Measurements from ENCODE around the gene BAZ1B.
A peak's percentile ranks its signal among the peaks of the same experiment; 100 is the strongest.
"Not testable (repeated sequence)": the region's sequence is repeated elsewhere in the genome, so short reads cannot be mapped to it uniquely, and the experiment has no call there.

The BAZ1B gene

DNA sequence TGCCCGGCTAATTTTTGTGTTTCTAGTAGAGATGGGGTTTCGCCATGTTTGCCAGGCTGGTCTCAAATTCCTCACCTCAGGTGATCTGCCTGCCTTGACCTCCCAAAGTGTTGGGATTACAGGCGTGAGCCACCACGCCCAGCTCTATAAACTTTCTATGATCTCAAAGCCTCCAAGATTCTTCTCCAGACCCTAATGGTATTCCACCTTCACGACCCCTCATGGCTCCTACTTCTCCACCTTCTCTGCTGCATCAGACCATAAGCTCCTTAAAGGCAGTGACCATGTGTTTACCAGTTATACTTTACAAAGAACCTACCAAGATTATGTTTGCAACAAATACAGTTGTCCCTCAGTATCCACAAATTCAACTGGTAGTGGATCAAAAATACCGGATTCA is 10.1 kb upstream of the BAZ1B start:
- H3K27ac ChIP-seq (ENCODE audit: low read depth, low read length) = no peak overlapping the region
- no peaks in the 10 kb centered on the region for H3K9me2 ChIP-seq (replicated peaks; ENCODE audit: insufficient read depth, low read length)
- no peak overlapping the region for H3K4me2 ChIP-seq (ENCODE audit: low read depth, low read length, poor library complexity, severe bottlenecking)
- H3K4me3 ChIP-seq (ENCODE audit: insufficient read depth, low read length, poor library complexity, severe bottlenecking) = no peak overlapping the region
- H3K36me3 ChIP-seq (ENCODE audit: low read length) = no peaks in the 10 kb centered on the region
- no peak for TF ChIP-seq EZH2phosphoT487 (conservative IDR thresholded peaks at IDR 0.05; ENCODE audit: low read length)
- no peaks in the 10 kb centered on the region for H4K20me1 ChIP-seq (ENCODE audit: low read depth, low read length)
- H3F3A ChIP-seq (ENCODE audit: insufficient read depth) = peaks cover 7% of the 10 kb centered on the region
- H2AFZ ChIP-seq (ENCODE audit: low read depth, low read length, severe bottlenecking) = no peak overlapping the region
- no peaks in the 10 kb centered on the region for H3K79me2 ChIP-seq (ENCODE audit: insufficient read depth, low read length)
- no peaks in the 10 kb centered on the region for H3K27me3 ChIP-seq (ENCODE audit: low read length)
- H3K9me3 ChIP-seq (ENCODE audit: insufficient read depth, low read length) = no peaks in the 10 kb centered on the region
- no peak overlapping the region for H3K9ac ChIP-seq (ENCODE audit: low read length)

DNA sequence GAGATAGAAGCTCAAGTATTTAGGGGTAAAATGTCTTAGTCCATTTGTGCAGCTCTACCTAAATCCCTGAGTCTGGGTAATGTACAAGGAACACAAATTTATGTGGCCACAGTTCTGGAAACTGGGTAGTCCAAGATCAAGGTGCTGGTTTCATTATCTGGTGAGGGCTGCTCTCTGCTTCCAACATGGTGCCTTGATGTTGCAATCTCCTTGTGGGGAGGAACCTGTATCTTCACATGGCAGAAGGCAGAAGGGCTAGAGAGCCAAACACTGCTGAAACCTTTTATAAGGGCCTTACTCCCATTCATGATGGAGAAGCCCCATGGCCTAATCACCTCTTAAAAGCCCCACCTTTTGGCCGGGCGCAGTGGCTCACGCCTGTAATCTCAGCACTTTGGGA is 8.7 kb upstream of the BAZ1B start:
- Histone ChIP-seq H3K9me2 (replicated peaks; ENCODE audit: insufficient read depth, low read length) (no peaks in the 10 kb centered on the region), H3K36me3 (ENCODE audit: low read length) (no peaks in the 10 kb centered on the region), H3K9me3 (ENCODE audit: insufficient read depth, low read length) (no peaks in the 10 kb centered on the region), H3K27ac (ENCODE audit: low read depth, low read length) (no peak overlapping the region), H3K9ac (ENCODE audit: low read length) (no peak overlapping the region), H2AFZ (ENCODE audit: low read depth, low read length, severe bottlenecking) (no peak overlapping the region), H3F3A (ENCODE audit: insufficient read depth) (peaks cover 18% of the 10 kb centered on the region), H4K20me1 (ENCODE audit: low read depth, low read length) (no peaks in the 10 kb centered on the region), H3K4me2 (ENCODE audit: low read depth, low read length, poor library complexity, severe bottlenecking) (no peak overlapping the region), H3K4me3 (ENCODE audit: insufficient read depth, low read length, poor library complexity, severe bottlenecking) (no peak overlapping the region), H3K27me3 (ENCODE audit: low read length) (no peaks in the 10 kb centered on the region), H3K79me2 (ENCODE audit: insufficient read depth, low read length) (no peaks in the 10 kb centered on the region)
- TF ChIP-seq EZH2phosphoT487 (conservative IDR thresholded peaks at IDR 0.05; ENCODE audit: low read length) = no peak
- TF ChIP-seq, protein P1, sequence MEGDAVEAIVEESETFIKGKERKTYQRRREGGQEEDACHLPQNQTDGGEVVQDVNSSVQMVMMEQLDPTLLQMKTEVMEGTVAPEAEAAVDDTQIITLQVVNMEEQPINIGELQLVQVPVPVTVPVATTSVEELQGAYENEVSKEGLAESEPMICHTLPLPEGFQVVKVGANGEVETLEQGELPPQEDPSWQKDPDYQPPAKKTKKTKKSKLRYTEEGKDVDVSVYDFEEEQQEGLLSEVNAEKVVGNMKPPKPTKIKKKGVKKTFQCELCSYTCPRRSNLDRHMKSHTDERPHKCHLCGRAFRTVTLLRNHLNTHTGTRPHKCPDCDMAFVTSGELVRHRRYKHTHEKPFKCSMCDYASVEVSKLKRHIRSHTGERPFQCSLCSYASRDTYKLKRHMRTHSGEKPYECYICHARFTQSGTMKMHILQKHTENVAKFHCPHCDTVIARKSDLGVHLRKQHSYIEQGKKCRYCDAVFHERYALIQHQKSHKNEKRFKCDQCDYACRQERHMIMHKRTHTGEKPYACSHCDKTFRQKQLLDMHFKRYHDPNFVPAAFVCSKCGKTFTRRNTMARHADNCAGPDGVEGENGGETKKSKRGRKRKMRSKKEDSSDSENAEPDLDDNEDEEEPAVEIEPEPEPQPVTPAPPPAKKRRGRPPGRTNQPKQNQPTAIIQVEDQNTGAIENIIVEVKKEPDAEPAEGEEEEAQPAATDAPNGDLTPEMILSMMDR (IDR thresholded peaks at IDR 0.05; ENCODE audit: insufficient read depth, low read length, poor library complexity, severe bottlenecking) = no peak

DNA sequence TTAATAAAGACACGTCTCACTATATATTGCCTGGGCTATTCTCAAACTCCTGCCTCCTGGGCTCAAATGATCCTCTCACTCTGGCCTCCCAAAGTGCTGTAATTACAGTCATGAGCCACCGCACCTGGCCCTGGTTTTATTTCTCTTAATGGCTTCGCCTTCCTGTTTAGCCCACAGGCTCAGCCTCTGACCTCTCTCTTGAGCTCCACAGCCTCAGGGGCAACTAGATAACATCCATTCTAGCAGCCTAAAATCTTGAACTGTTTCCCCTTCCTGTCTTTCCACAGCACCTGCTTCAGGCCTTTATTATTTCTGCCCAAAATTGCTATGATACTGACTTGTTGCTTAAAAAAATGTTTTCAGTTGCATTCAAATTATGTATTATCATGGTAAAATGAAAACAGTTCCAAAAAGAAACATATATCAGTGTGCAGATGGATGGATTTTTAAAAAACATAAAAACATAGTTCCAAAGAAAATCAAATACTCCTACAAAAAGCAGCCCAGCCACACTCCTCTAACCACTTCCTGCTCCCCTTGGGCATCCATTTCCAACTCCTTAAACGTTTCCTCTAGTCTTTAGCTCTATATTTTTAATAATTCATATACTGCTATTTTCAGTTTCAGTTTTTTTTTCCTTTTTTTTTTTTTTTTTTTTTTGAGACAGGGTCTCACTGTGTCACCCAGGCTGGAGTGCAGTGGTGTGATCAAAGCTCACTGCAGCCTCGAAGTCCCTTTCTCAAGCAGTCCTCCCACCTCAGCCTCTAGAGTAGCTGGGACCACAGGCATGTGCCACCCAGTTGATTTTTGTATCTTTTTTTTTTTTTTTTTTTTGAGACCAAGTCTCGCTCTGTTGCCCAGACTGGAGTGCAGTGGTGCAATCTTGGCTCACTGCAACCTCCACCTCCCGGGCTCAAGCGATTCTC is 5.1 kb upstream of the BAZ1B start:
- H3K4me2 ChIP-seq (ENCODE audit: low read depth, low read length, poor library complexity, severe bottlenecking) = peak overlapping the region; percentile 27
- no peaks in the 10 kb centered on the region for H3K9me2 ChIP-seq (replicated peaks; ENCODE audit: insufficient read depth, low read length)
- peaks cover 6% of the 10 kb centered on the region; the same call in 1 of the 2 replicates for H3K79me2 ChIP-seq (ENCODE audit: insufficient read depth, low read length)
- peaks cover 37% of the 10 kb centered on the region for H3F3A ChIP-seq (ENCODE audit: insufficient read depth)
- H4K20me1 ChIP-seq (ENCODE audit: low read depth, low read length) = no peaks in the 10 kb centered on the region
- no peaks in the 10 kb centered on the region for H3K36me3 ChIP-seq (ENCODE audit: low read length)
- H3K4me3 ChIP-seq (ENCODE audit: insufficient read depth, low read length, poor library complexity, severe bottlenecking) = no peak overlapping the region
- H3K27ac ChIP-seq (ENCODE audit: low read depth, low read length) = peak overlapping the region; percentile 76
- no peaks in the 10 kb centered on the region for H3K27me3 ChIP-seq (ENCODE audit: low read length)
- TF ChIP-seq, protein P1 (IDR thresholded peaks at IDR 0.05; ENCODE audit: insufficient read depth, low read length, poor library complexity, severe bottlenecking) = no peak
- no peak for TF ChIP-seq EZH2phosphoT487 (conservative IDR thresholded peaks at IDR 0.05; ENCODE audit: low read length)
- H3K9ac ChIP-seq (ENCODE audit: low read length) = 0 out of 2 replicates have a peak overlapping the region, but pooled peaks have one; percentile 18
- H2AFZ ChIP-seq (ENCODE audit: low read depth, low read length, severe bottlenecking) = no peak overlapping the region
- no peaks in the 10 kb centered on the region for H3K9me3 ChIP-seq (ENCODE audit: insufficient read depth, low read length)

DNA sequence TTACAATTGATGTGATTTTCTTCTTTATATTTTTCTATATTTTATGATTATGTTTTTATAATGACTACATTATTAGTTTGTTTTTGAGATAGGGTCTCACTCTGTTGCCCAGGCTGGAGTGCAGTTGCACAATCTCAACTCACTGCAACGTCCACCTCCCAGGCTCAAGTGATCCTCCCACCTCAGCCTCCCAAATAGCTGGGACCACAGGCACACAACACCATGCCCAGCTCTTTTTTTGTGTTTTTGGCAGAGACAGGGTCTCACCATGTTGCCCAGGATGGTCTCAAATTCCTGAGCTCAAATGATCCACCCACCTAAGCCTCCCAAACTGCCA is 4.0 kb upstream of the BAZ1B start:
- not testable (repeated sequence) for H3K4me3 ChIP-seq (ENCODE audit: insufficient read depth, low read length, poor library complexity, severe bottlenecking); H3K9me2 ChIP-seq (replicated peaks; ENCODE audit: insufficient read depth, low read length); H3K36me3 ChIP-seq (ENCODE audit: low read length); H3K9ac ChIP-seq (ENCODE audit: low read length); H2AFZ ChIP-seq (ENCODE audit: low read depth, low read length, severe bottlenecking); H3K9me3 ChIP-seq (ENCODE audit: insufficient read depth, low read length); H4K20me1 ChIP-seq (ENCODE audit: low read depth, low read length); H3K27me3 ChIP-seq (ENCODE audit: low read length)
- Histone ChIP-seq H3K79me2 (ENCODE audit: insufficient read depth, low read length) (peaks cover 13% of the 10 kb centered on the region), H3K27ac (ENCODE audit: low read depth, low read length) (peak overlapping the region; percentile 83; the same call in 1 of the 2 replicates), H3F3A (ENCODE audit: insufficient read depth) (peaks cover 37% of the 10 kb centered on the region), H3K4me2 (ENCODE audit: low read depth, low read length, poor library complexity, severe bottlenecking) (peak overlapping the region; percentile 66)

All from SU-DHL-6 (cell line).